SW 1271 (cell line): ENCODE results near the gene TCF7L1.
A peak's percentile ranks its signal among the peaks of the same experiment; 100 is the strongest.
"Not testable (repeated sequence)": the region's sequence is repeated elsewhere in the genome, so short reads cannot be mapped to it uniquely, and the experiment has no call there.

Experiments
- DNase-seq, 2 experiments: peaks; one replicate each; lab custom pipeline; 2025; lab: John Stamatoyannopoulos, UW

TCF7L1 gene

DNA sequence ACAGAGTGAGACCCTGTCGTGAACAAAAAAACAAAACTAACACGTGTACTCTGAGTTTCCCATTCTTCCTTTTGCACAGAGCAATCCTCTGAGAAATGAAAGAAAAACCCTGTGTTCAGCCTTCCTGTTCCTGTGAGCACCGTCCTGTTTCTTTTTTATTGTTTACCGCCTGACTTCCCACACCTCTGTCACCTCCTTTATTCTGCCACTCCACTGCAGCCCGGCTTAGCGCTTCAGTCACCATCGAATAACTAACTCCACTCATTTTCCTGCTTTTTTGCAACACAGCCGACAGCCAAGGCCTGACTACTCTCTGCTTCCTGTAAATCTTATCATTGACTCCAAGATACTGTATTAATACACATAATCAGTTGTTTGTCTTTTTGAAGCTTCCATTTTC is 153.7 kb downstream of the TCF7L1 start:
- DNase-seq = no peak

DNA sequence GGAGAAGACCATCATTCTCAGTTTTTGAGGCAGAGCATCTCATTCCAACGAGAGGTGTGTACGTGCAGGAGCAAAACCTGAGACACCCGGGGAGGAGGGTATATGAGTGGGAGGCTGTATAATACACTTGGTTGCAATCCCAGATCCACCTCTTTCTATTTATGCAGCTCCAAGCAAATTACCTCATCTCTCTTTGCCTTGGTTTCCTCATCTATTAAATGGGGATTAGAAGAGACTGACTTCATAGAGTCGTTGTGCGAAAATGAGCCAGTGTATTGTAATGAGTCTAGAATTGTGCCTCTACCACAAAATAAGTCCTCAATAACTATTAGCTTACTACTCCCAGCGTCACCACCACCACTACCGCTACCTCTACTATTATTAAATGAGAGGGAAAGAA is 154.5 kb downstream of the TCF7L1 start:
- DNase-seq = no peak

DNA sequence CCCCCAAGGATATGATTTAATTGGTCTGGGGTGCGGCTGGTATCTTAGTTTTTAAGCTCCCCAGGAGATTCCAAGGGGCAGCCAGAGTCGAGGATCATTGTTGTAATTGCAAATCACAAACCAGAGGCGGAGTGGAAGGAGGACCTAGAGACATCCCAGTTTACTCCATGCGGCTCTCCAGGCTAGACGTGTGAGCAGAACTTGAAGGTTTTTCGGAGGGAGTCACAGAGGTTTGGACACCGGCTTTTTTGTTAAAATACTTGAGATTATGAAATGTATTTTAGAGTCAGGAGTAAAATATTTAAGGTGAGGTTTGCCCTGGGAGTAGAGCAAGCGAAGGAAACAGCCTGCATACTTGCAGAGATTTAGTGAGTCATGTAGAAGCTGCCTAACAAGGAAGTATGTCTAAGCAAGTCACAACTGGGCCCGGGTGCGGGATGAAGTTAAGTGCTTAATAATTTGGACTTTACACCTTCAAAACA is 155.1 kb downstream of the TCF7L1 start:
- no peak for DNase-seq

DNA sequence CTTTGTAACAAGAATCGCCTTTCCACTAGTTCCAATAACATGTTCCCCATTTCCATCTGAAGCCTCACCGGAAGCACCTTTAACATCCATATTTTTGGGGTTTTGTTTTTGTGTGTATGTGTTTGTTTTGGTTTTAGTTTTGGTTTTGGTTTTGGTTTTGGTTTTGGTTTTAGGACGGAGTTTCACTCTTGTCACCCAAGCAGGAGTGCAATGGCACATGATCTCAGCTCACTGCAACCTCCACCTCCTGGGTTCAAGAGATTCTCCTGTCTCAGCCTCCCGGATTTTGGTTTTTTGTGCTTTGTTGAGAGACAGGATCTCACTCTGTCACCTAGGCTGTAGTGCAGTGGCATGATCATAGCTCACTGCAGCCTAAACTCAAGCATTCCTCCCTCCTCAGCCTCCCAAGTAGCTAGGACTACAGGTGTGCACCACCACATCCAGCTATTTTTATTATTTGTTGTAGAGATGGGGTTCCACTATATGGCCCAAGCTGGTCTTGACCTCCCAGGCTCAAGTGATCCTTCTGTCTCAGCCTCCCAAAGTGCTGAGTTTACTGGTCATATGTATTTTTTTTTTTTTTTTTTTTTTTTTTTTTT is 158.3 kb downstream of the TCF7L1 start:
- no peak for DNase-seq

DNA sequence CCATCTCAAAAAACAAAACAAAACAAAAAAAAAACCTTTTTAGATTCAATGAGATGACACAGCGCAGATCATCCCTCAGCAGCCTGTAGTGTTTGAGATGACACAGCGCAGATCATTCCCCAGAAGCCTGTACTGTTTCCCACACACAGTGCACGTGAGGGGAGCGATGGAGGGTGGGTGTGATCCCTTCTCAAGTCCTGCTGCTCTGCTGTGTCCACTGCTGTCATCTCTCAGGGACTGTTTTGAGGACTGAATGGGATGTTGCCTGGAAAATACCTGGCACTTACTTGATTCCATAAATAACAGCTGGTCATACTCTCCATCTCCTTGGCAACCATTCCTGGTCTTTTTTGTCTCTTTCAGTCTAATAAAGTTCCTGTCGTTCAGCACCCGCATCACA is 168.9 kb downstream of the TCF7L1 start:
- DNase-seq = no peak

DNA sequence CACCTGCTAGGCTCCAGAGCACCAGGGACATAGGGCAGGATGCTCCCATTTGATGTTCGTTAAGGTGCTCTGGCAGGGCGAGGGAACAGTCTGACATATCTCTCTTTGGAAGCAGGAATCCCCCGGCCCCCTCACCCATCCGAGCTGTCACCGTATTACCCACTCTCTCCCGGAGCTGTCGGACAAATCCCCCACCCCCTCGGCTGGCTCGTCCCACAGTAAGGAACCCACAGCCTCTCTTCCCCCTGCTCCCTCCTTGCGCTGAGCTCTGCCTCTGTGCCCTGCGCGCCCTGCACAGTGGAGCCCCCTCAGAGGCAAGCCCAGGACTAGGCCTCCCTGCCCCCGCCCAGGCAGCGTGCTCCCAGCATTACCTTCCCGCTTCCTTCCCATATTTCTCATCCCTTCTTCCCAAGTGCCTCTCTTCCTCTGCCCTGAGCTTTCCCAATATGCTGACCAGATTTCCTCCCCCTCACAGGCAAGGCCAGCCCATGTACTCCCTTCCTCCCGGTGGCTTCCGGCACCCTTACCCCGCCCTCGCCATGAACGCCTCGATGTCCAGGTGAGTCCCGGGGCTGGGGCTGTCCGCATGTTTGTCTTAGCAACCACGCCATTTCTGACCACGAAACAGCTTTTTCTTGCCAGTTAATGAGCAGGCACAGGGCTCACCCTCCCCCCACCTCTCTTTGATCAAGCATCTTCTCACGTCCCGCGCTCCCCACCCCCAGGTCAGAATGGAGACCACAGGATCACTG is 170.8 kb downstream of the TCF7L1 start:
- DNase-seq = no peak

DNA sequence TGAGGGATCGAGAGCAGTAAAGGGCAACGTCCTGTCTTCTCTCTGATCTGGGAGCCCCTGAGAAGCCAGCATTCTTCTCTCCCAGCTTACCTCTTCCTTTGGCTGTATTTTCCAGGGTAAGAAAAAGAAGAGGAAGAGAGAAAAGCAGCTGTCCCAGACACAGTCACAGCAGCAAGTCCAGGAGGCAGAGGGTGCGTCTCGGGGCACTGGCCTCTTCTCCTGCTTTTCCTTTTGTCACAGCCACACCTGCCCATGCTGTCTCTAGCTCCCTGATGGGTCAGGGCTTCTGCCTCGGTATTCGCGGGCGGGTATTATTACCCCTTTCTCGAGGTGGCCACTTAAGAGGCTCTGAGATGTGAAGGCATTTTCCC is 174.3 kb downstream of the TCF7L1 start:
- no peak for DNase-seq

DNA sequence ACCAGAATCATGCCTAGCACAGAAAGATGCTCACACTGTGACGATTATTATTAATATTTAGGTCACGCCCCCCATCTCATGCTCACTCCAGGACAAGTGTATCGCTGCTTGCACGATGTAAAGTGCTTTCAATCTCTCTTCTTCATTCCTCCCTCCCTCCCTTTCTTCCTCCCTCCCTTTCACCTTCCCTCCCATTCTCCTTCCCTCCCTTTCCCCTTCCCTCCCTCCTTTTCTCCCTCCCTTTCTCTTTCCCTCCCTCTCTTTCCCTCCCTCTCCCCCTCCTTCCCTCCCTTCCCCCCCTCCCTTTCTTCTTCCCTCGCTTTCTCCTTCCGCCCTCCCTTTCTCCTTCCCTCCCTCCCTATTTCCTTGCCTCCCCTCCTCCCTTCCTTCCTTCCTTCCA is 175.0 kb downstream of the TCF7L1 start:
- DNase-seq = no peak

DNA sequence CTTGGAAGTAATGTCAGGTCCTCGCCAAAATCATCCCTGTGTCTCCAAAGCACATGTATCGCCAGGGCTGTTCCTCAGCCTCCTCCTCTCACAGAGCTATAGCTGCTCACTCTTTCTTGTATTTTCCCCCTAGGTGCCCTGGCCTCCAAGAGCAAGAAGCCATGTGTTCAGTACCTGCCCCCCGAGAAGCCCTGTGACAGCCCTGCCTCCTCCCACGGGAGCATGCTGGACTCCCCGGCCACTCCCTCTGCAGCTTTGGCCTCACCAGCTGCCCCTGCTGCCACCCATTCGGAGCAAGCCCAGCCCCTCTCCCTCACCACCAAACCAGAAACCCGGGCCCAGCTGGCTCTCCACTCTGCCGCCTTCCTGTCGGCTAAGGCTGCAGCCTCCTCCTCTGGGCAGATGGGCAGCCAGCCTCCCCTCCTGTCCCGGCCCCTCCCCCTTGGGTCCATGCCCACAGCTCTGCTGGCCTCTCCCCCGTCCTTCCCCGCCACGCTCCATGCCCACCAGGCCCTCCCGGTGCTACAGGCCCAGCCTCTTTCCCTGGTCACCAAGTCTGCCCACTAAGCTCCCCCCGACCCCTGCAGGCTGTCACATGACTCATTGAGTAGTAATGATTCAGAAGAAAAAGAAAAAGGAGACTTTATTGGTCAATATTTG is 175.8 kb downstream of the TCF7L1 start:
- no peak for DNase-seq

DNA sequence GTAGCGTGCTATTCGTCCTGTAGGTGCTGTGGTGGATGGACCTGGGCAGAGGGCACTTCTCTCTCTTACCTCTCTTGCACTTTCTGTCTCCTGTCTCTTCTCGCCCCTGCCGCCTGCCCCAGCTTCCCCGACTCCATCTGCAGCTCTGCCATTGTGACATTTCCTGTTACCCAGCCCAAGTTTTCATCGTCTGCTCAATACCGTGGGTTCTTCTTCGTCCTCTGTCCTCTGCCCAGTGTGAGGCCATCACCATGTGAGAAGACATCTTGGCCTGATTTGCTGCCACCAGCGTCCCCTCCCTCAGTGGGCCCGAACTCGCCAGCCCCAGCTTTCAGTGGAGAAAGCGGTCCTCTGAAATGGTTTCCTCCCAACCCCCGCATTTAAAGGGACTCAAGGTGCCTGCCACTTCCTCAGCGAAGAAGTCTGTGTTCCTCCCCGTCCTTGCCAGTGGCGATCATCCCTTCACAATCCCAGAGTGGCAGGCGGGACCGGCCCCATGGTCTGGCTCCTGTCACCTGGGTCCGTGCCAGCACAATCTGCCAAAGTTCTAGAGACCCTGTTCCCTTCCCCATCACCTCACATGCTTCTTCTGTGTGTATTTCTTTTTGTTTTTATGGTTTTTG is 176.6 kb downstream of the TCF7L1 start:
- DNase-seq = no peak

DNA sequence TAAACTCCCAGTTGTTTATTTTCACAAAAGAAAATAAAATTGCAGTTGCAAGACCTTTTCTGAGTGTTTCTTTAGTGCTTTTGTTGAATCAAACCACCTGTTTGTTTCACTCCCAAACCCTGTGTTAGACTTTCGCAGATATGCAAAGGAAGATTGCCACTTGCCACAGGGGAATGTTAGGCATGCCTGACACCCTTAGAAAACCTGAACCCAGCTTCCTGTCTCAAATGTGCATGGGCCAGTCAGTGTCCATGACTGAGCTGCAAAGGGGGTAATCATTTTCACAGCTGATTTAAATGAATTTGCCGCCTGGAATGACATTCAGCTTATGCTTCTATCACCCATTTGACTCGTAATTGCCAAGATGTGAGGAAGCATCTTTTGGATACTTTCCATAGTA is 177.1 kb downstream of the TCF7L1 start:
- DNase-seq = no peak

DNA sequence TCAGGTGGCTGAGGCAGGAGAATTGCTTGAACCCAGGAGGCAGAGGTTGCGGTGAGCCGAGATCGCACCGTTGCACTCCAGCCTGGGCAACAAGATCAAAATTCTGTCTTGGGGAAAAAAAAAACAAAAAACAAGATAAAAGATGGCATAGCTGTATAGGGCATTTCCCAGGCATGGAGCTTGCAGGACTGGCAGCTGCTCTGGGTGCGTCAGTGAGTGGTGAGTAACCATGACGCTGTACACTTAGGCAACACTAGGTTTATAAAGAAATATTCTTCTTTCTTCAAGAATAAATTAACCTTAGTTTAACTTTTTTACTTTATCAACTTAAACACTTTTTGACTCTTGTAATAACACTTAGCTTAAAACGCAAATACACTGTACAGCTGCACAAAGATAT is 179.2 kb downstream of the TCF7L1 start:
- DNase-seq = no peak

DNA sequence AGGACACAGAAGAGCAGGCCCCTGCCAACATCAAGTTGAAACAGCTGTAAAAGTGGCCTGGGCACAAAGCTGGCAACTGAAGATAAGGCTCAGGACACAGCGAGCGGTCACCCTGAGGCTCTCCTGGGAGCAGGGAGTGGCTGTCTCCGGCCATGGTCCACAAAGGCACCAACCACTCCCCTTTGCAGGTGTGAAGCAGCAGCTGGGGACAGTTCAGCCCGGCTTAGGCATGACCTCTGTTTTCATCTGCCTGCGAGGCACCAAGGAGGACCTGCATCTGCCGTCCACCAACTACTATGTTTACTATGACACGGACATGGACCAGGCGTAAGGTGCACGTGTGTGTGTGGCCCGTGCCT is 181.7 kb downstream of the TCF7L1 start:
- no peak for DNase-seq

DNA sequence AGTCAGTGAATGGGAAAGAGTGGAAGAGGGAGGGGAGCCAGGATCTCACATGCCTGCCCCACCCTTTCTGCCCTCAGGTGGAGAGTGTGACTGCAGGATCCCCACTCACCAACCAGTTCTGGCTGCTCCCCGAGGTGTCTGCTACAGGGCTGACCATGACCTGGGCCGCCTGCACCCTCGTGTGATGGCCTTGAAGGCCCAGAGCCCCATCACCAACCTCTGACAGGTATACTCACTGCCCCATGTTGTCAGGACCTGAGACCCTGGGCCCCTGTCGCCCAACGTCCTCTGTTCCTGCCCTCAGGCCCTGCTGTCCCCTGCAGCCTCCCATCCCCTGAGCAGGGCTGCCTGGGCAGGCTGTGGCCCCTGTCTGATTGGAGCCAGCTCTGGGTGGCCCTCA is 182.7 kb downstream of the TCF7L1 start:
- DNase-seq = not testable (repeated sequence)

DNA sequence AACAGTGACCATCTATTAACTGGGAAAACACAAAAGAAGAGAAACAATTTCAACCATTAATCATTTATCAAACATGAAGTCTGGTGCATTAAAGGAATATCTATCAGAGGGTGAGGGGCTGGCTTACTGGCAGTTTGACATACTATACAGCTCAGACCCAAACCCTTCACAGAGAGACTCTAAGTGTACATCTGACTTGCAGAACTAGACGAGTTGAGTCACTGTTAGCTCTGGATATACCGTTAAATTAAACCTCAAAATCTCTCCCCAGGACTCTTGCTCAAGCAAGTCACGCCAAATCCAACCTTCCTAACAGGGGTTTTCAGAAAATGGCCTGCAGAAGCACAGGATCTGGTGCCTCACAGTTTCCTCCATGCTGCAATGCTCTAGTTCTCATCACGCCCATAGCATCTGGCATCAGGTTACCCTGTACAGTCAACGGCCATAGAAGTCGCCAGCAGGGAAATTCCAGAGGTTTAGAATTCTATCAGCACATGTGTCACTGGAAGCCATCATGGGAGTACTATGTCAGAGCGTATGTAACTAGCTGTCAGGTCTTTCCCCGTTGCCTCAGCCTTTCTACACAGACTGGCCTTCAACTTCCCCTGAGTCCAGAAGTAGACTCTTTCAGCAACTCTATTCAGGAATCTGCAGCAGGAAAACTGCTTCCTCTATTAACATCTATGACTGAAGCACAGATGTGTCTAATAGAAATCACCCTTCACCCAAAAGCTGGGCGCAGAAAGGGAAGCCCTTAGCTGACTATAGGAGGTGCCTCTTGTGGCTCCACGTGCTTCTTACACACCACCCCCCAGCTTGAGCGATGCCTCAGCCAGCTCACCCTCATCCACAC is 185.3 kb downstream of the TCF7L1 start:
- DNase-seq = peak in 1 of 2 experiments; percentile 22

DNA sequence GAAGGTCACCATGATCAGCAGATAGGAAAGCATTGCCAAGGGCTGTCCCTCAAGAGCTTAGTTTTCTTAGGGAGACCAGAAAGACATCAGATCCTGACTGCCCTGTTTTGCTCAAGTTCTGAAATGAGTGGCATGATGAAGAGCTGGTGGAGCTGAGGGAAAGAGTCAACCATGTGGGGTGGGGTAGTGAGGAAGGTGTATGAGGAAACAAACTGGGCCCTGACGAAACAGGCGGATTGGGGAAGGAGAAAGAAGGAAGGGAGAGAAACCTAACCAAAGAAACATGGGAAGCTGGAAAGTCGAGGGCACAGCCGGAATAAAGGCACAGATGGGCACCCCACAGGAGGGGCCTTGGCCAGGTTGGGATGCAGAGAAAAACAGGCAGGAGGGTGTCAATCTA is 186.6 kb downstream of the TCF7L1 start:
- no peak for DNase-seq

DNA sequence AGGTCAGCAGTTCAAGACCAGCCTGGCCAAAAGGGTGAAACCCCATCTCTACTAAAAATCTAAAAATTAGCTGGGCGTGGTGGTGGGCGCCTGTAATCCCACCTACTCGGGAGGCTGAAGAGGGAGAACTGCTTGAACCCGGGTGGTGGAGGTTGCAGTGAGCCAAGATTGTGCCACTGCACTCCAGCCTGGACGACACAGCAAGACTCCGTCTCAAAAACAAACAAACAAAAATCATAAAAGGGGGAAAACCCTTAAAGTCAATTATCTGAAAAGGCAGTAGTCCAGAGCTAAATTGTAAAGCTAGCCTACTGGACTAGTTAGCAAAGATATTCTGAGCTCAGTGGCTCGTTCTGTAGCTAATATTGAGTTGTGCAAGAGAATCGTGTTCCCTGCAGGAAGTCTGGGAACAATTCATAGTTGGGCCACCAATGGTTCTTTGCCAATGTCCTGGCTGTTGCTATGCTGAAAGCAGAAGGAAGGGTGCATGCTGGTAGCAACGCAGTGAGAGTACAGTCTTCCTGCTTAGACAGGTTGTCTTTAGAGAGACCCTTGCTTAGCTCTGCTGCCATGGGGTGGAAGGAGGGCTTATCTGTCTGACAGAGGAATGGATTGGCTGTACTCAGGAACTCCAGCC is 190.3 kb downstream of the TCF7L1 start:
- no peak for DNase-seq

DNA sequence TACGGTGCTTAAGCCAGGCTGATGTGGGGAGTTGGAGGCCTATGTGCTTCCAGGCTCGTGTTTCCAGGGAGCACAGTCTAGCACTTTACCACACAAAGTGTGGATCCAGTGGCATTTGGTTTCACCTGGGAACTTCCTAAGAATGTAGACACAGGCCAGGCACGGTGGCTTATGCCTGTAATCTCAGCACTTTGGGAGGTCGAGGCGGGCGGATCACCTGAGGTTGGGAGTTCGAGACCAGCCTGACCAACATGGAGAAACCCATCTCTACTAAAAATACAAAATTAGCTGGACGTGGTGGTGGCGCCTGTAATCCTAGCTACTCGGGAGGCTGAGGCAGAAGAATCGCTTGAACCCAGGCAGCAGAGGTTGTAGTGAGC is 190.8 kb downstream of the TCF7L1 start:
- not testable (repeated sequence) for DNase-seq

DNA sequence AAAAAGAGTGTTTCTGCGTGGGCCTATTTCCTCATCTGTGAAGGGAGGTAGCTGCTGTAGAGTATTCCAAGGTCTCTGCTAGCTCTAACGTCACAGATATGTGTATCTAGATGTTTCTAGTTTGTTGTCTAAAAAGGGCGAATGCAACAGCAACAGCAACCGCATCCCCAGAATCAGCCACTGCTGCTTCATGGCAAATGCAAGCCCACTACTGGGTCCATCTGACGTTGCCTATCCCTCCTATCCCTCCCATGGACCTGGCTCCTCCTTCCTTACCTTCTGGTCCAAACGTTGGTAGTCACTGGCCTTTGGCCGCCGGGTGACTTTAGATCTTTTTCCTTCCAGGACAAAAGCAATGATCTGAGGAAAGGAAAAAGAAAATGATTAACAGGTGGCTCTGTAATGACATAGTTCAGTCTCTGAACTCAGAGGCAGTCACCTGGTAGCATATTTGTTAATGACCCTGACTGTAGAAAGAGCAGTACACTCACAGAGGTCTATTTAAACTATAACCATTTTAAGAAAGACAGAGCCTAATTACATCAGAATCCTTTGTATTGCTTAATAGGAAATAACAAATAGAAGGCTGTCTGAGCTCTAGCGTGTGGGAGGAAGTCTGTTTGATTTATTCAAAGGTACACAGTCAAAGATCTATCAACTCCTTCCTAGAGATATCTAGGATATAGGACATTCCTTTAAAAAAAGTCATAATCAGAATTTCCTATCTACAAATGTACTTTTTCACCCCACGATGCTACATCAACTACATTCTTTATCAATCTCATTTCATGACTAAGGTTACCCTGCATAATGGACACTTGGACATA is 191.7 kb downstream of the TCF7L1 start:
- no peak for DNase-seq

DNA sequence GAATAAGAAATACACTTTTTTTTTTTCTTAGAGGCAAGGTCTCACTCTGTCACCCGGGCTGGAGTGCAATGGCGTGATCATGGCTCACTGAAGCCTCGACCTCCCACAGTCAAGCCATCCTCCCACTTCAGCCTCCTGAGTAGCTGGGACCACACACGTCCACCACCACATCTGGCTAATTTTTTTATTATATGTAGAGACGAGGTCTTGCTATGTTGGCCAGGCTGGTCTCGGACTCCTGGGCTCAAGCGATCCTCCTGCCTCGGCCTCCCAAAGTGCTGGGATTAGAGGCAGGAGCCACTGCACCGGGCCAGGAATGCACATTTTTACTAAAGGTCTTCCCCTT is 192.2 kb downstream of the TCF7L1 start:
- no peak for DNase-seq
